PFSK-1 (cell line): ENCODE results near the gene CYB5D1.
A peak's percentile ranks its signal among the peaks of the same experiment; 100 is the strongest.

Source experiments
- FOXP2 ChIP-seq: optimal IDR thresholded peaks from 2 replicates; pipeline ENCODE3; 2011; ENCODE audit warnings: borderline replicate concordance, control low read depth, inconsistent platforms; ENCODE audit not compliant: insufficient read depth; ENCODE audit errors: extremely low read length, extremely low read depth
- POLR2AphosphoS5 ChIP-seq: IDR thresholded peaks from 2 replicates; pipeline ENCODE4 v1.6.1; 2012; ENCODE audit warnings: low read depth, mild to moderate bottlenecking, control low read depth, low read length, moderate library complexity
- SIN3A ChIP-seq: IDR thresholded peaks from 2 replicates; pipeline ENCODE4 v1.6.1; 2012; ENCODE audit warnings: mild to moderate bottlenecking, low read length, moderate library complexity, borderline replicate concordance; ENCODE audit not compliant: insufficient read depth
- TAF1 ChIP-seq: IDR thresholded peaks from 2 replicates; pipeline ENCODE4 v1.6.1; 2012; ENCODE audit warnings: low read length, control low read depth, borderline replicate concordance; ENCODE audit not compliant: insufficient read depth
- TF ChIP-seq, protein P1 (sequence below), 2 experiments: IDR thresholded peaks; 2 replicates each; pipeline versions ENCODE4 v1.6.1 to v1.8.0; 2011 to 2012; ENCODE audit warnings: low read depth in 2 of 2, low read length in 2 of 2, control low read depth in 1 of 2, inconsistent platforms in 1 of 2, mild to moderate bottlenecking in 1 of 2, moderate library complexity in 1 of 2; ENCODE audit not compliant: insufficient read depth in 1 of 2

Gene CYB5D1

DNA sequence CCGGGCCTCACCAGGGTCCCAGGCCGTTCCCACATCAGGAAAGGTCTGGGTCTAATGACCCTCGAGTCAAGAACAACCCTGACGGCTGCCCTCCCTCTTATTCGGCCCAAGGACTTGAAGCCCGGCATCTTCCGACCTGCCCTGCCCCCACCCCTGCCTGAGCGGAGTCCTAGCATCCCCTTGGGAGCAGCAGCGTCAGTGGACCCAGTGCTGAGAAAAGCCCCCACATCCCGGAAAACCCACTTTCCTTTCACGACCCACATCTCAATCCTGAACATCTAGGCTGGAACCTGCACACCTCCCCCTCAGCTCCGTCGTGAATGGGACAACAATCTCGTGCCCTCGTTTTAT is 2.2 kb upstream of the CYB5D1 start:
- peak; percentile 35; the same call in 1 of the 2 replicates for TF ChIP-seq TAF1
- no peak; the same call in 1 of the 2 replicates for TF ChIP-seq POLR2AphosphoS5

DNA sequence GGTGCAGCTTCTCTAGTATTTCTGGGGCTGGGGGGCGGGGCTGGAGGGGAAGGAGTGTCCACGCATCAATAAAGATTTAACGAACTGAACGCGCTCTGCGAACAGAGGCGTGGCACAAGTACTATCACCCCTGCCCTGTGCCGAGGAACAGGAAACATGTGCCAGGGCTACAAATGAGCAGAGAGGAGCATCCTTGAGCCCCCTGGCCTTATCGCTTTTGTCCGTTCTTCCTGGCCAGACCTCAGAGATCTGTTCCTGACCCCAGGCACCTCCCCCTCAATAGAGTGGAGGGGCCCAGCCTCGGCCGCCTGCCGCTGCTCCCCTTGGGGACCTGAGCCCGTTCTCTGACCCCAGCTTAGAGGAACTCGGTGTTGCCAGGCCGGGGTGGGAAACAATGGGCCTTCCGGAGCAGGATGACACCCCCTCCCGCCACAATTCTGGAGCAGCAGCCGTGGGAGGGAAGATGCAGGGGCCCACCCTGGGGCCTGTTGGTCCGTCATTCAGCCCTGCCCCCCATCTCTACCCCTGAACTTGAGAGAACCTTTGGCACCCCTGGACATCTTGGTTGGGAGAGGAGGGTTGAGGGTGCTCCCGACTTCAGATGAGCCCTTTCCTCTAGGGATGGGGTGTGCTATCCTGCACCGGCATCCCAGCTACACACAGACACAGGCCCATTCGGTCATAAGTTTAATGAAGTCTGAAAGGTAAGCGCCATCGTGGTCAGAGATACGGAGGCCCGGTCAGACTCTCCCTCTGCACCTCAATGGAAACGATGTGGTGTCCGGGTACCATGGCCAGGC is 1.6 kb upstream of the CYB5D1 start:
- no peak for TF ChIP-seq FOXP2
- TF ChIP-seq TAF1, result peak; percentile 35; the same call in 1 of the 2 replicates
- TF ChIP-seq POLR2AphosphoS5, result 0 out of 2 replicates have a peak, but pooled peaks have one; percentile 39
- TF ChIP-seq, protein P1, sequence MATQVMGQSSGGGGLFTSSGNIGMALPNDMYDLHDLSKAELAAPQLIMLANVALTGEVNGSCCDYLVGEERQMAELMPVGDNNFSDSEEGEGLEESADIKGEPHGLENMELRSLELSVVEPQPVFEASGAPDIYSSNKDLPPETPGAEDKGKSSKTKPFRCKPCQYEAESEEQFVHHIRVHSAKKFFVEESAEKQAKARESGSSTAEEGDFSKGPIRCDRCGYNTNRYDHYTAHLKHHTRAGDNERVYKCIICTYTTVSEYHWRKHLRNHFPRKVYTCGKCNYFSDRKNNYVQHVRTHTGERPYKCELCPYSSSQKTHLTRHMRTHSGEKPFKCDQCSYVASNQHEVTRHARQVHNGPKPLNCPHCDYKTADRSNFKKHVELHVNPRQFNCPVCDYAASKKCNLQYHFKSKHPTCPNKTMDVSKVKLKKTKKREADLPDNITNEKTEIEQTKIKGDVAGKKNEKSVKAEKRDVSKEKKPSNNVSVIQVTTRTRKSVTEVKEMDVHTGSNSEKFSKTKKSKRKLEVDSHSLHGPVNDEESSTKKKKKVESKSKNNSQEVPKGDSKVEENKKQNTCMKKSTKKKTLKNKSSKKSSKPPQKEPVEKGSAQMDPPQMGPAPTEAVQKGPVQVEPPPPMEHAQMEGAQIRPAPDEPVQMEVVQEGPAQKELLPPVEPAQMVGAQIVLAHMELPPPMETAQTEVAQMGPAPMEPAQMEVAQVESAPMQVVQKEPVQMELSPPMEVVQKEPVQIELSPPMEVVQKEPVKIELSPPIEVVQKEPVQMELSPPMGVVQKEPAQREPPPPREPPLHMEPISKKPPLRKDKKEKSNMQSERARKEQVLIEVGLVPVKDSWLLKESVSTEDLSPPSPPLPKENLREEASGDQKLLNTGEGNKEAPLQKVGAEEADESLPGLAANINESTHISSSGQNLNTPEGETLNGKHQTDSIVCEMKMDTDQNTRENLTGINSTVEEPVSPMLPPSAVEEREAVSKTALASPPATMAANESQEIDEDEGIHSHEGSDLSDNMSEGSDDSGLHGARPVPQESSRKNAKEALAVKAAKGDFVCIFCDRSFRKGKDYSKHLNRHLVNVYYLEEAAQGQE (IDR thresholded peaks at IDR 0.05; ENCODE audit: insufficient read depth in 1 of 2, low read depth in 2 of 2, low read length in 2 of 2), result peak in 1 of 2 experiments; percentile 51; a peak in 1 of 4 replicates
- 0 out of 2 replicates have a peak, but pooled peaks have one; percentile 55 for TF ChIP-seq SIN3A

DNA sequence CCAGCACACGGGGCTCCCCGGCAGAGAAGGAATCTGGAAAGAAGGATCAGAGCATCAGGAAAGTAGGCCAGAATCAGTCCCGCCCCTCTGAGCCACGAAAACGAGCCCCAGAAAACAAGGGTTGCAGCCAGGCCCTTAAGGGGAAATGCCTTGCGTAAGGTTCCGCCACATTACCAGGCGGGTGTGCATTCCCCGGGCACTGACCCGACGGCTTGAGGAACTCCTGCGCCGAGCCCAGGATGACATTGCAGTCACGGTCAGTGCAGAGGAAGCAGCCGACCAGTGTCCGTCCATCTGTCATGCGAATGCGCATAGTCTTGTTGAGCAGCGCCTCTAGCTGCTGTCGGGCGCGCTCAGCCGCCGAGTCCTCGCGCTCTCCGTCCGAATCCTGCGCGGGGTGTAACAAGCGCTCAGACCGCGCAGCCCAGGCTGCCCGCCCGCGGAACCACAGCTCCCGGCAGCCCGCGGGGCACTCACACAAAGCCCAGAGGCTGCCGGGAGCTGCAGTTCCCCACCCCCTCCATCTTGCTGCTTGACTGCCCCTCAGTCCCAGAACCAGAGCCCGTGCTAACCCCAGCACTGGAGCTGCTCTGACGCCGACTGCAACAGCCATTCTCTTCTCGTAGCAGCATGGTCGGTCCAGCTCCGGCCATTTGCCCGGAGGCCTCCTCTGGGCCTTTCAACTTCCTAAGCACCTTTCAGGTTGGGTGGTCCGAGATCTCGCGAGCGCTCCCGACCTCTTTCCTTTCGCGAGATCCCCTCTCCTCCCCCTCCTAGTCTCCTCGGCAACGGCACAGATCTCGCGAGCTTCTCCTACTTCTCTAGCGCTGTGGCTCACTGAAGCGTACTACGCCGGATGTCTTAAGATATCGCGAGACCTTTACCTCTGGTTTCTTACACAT is 741 bp upstream of the CYB5D1 start, which contains the start of gene NAA38:
TSS of gene NAA38 (minus strand) at position 749 of the 902 bp plus-strand sequence. CDS start at position 653, 96 bp downstream.
- TF ChIP-seq FOXP2 (no peak), SIN3A (peak; percentile 98), POLR2AphosphoS5 (peak; percentile 69), TAF1 (peak; percentile 35; the same call in 1 of the 2 replicates)
- TF ChIP-seq, protein P1 (IDR thresholded peaks at IDR 0.05; ENCODE audit: insufficient read depth in 1 of 2, low read depth in 2 of 2, low read length in 2 of 2), result peak in 1 of 2 experiments; percentile 51; a peak in 1 of 4 replicates

DNA sequence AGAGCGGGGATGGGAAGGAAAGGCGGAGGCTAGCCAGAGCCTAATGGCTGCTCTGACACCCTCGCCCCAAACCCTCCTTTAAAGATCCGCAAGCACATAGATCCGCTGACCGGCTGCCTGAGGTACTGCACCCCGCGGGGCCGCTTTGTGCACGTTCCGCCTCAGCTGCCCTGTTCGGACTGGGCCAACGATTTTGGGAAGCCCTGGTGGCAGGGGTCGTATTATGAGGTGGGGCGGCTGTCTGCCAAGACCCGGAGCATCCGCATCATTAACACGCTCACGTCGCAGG is 663 bp downstream of the CYB5D1 start:
- TF ChIP-seq, protein P1 (IDR thresholded peaks at IDR 0.05; ENCODE audit: insufficient read depth in 1 of 2, low read depth in 2 of 2, low read length in 2 of 2), result no peak
- TF ChIP-seq TAF1 (no peak), SIN3A (no peak), FOXP2 (no peak), POLR2AphosphoS5 (no peak)

DNA sequence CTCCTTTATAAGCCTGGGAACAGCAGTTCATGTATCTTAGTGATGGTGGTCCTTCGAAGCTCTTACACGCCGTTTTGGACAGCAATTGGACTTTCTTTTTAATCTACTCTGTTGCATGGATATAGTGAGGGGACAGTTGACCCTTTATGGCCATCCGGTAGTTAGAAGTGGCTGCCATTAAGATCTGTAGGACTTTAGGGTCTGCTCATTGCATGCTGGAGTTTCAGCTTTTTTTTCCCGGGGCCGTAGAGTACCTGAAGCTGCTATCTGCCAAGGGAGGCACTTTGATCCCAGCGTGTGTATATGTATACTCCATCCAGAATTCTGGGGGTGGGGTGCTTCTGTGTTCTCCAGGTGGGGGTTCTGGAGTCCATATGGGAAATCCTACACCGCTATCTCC is 1.2 kb downstream of the CYB5D1 start:
- TF ChIP-seq FOXP2 (no peak), SIN3A (no peak), POLR2AphosphoS5 (no peak)
- TF ChIP-seq, protein P1 (IDR thresholded peaks at IDR 0.05; ENCODE audit: insufficient read depth in 1 of 2, low read depth in 2 of 2, low read length in 2 of 2), result no peak
